Epithelial cell of prostate (primary cell): ENCODE results near the gene SLC6A11.

Experiments used
- DNase-seq: peaks from one replicate; pipeline ENCODE4 v3.0.0-alpha.2; 2011; ENCODE audit warnings: low read depth, low spot score
- H3K27ac ChIP-seq: fragments of 450-650 bp; 2 replicates; pipeline ENCODE4 v1.5.1; 2017; ENCODE audit warnings: mild to moderate bottlenecking

SLC6A11 gene

DNA sequence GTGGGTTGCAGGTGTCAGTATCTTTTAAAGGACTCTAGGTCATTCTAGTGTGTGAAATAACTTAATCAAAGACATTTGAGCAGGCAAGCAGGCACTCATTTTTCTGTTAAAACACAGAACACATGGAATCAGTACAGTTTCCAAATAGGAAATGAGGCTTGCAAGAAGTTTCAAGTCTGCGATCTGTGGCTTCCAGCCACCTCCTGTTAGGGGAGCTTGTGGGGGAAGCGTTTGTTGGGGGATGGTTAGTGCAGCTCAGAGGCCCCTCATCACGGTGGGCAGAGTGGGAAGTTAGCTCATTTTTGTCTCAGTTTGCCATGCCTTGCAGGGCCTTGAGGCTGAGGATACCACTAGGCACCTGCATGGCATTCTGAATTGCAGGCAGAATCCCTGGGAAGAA, 59.9 kb downstream of the SLC6A11 start:
- no peak for DNase-seq
- no peak overlapping the region for H3K27ac ChIP-seq

DNA sequence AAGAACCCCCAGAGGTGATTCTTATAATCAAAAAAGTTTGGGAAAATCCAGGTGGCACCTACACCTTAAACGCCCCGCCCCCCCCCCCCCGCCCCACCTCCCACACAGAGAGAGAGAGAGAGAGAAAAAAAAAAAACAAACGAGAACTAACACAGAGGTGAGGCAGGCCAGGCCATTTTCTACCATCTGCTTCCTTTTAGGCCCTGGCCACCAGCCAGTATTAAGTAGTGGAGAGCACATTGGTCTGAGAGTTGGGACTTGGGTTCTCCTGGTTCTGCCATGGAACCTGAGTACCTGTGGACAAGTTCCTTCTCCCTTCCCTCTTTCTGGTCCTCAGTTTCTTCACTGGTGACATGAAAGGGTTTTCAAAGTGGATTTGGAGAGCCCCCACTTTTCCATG, 60.6 kb downstream of the SLC6A11 start:
- DNase-seq, result no peak
- no peak overlapping the region for H3K27ac ChIP-seq

DNA sequence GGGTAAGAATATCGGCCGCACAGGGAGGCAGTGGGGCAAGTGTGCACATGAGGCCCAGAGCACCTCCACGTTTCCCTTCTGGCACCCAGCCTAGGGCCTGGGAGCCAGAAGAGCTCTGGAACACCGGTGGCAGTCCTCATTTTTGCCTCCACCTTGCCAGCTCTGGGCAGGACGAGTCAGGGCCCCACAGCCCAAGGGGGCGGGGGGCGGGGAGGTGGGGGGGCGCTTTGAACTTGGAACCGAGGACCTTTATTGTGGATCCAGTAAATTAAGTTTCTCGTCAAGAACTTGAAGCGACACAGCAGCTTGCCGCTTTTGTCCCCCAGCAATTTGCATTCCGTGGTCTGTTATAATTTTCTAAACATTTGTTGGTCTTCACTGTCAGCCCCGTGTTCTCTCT, 66.8 kb downstream of the SLC6A11 start:
- DNase-seq, result no peak
- no peak overlapping the region for H3K27ac ChIP-seq

DNA sequence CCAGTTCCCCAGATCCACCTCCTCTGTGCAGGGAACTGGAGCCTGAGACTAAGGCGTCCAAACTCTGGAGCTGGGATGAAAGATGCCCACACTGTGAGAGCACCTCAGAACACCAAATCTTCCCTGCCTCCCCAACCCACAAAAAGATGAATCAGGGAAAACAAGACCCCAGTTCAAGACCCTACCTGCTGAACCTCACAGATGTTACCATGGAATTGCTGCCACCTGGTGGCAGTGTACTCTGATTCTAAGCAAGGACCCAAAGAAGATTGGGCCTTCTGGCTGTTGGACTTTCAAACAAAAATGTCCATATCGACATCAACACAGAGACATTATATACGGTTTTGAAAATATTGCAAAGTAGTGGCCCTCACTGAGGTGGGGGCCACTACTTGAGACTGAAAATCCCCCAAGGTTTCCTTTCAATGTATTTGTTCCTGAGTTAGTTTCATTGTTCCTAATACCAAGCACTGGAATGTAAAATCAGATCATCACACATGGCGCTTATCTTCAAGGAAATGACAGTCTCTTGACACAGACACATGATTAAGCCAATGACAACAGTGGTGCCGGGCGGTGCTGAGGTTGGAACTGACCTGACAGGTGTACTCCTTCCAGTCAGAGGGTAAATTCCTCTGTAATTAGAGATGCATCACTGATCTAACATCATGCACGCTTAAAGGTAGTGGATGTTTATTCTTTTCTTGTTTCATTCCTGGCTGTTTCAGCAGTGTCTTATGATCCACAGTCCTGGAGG, 67.6 kb downstream of the SLC6A11 start:
- no peak for DNase-seq

DNA sequence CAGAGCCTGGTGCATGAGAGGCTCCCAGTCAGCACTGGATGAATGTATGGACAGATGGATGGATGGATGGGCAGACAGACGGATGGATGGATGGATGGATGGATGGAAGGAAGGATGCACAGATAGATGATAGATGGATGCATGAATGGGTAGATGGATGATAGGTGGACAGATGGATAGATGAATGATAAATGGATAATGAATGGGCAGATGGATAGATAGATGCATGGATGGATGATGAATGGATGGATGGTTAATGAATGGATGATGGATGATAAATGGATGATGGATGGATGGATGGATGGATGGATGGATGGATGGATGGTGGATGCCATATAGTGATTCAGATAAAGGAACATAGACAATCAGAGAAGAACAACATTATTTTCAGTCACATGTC, 71.0 kb downstream of the SLC6A11 start:
- H3K27ac ChIP-seq, result no peak overlapping the region
- no peak for DNase-seq

More for the DNA sequence above, 67.6 kb downstream of the SLC6A11 start:
- peak overlapping the region; percentile 50 for H3K27ac ChIP-seq

DNA sequence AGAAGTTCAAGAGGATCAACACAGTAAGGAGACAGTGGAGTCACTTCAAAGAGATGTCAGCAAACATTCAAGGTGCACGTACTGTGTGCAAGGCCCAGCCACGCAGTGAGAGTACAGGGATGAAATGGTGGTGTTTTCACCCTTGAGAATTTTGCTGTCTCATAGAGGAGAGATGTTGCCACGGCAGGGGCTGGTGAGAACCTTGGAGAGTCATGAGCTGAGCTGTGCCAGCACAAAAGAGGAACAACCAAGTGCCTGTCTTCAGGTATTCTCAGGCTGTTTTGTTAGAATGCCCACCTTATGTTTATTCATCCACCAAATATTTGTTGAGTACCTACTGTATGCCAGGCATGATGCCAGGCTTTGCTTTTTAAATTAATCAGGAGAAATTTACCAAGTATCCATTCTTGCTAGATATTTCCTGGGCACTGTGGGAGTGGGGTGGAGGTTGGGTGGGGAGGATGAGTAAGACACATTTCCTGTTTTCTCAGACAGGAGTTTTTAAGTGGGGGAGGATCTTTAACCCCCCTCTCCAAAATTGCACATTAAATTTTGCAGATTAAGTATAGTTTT, 72.6 kb downstream of the SLC6A11 start:
- H3K27ac ChIP-seq, result peak overlapping the region; percentile 85
- DNase-seq, result peak; percentile 27

DNA sequence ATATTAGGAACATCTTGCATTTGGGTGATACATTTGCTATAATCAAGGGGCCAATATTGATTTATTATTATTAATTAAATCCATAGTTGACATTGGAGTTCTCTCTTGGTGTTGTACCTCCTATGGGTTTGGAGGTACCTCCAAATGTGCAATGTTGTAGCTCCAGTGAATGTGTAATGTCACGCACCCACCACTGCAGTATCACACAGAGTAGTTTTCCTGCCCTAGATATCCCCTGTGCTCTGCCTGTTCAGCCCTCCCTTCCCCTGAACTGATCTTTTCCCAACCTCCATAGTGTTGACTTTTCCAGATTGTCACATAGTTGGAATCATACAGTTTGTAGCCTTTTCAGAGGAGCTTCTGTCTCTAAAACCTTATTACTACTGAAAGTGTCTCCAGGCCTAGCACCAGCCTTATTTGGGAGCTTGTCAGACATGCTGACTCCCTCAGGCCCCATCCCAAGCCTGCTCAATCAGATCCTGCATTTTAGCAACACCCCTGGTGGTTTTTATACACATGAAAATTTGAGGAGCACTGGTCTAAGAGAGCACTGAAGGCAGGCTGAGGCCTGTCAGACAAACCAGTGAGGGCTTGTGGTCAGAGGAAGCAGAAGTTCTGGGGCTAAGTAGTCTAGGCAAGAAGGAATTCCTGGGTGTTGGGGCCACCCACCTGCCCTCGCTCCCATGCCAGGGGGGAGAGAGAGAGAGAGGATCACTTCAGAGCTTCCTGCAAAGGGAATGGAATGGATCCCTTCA, 73.4 kb downstream of the SLC6A11 start:
- DNase-seq, result peak; percentile 45
- H3K27ac ChIP-seq, result peak overlapping the region; percentile 85

DNA sequence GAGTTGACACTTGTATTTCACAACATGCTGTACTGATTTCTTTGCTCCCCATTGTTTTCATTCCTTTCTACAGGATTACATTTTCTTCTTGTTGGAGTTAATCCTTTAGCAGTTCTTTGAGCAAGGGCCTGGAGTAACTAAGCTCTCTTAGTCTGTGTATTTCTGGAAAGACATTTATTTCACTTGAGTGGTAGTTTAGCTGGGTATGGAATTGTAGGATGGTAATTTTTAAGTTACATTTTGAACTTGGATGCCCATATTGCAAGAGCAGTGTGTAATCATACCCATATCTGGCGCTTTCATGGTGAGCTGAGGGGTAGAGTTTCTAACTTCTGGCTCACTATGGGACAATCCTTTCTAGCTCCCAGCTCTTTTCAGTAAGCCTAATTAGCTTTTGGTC, 74.6 kb downstream of the SLC6A11 start:
- H3K27ac ChIP-seq, result peak overlapping the region; percentile 85

DNA sequence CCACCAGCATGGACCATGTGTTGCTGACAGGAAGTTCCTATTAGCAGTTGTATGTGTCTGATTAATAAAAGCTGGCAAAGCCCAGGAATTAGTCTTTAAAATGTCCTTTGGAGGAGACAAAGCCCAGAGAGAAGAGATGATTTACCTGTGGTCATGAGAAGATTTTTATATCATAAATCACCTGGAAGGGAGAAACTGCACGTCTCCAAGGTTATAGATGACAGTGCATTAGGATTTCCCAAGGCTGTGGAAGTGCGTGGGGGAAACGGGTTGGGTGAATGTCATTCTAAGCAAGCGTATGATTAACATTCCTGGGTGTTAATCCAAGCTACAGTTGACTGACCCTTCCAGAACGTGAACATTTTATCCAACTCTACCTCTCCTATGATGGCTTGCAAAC, 76.6 kb downstream of the SLC6A11 start:
- DNase-seq, result no peak

More for the DNA sequence above, 74.6 kb downstream of the SLC6A11 start:
- no peak for DNase-seq

DNA sequence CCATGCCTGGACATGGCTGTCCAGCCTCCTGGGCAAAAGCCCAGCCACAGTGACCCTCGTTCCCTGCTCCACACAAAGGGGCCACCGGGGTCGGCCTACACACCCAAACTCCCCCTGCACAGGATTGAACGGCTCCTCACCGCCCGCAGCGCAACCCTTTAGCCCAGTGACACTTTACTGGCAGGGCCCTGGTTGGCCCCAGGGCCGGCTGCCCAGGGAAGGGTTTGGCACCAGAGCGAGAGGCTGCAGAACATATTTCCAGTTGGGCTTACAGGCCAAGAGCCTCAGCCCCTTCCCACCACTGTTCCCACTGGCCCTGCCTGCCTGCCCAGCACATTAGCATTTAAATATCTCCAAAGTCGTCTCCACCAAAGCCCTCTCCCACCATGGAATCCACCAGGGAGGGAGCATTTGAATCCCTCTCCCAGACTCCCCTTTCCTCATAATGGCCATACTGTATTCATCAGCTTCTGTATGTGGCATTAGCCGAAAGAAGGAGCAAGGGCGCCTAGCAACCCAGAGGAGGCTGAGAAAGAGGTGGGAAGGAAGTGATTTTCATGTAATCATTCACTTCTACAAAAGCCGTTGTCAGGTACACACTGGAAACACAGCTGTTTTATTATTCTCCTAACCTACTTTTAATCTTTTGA, 85.4 kb downstream of the SLC6A11 start:
- no peak for DNase-seq

More for the DNA sequence above, 76.6 kb downstream of the SLC6A11 start:
- H3K27ac ChIP-seq, result no peak overlapping the region

DNA sequence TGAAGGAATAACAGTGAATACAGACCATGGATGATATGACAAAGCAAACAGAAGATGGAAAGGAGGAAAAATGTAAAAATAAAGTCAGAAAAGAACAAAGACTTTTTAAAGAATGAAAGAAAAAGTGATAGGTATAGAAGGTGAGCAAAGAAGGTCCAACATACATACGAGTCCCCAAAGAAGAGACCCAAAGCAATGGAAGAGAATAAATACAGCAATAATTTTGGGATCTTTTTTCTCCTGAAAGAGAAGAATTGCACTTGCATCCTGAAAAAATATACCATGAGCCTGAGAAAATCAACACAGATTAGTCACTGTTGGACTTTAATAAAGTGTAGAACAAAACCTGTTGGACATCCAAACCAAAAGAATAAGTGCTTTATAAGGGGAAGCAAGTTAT, 91.2 kb downstream of the SLC6A11 start:
- DNase-seq, result no peak
- H3K27ac ChIP-seq, result no peak overlapping the region

More for the DNA sequence above, 85.4 kb downstream of the SLC6A11 start:
- no peak overlapping the region for H3K27ac ChIP-seq

DNA sequence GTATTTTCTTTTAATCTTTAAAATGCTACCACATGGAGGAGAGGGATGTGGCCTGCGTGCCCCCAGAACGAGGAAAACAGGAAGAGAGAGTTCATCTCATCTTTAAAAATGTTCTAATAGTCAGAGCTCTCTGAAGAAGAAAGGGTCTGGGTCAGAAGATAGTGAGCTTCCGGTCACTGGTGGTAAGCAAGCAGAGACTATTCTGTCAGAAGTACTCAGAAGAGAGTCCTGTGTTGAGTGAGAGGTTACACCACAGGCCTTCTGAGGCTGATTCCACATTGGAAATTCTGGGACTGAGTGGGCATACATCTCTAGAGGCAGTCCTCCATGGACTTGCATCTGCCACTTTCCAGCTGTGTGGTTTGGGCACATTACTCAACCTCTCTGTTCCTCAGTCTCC, 94.3 kb downstream of the SLC6A11 start:
- H3K27ac ChIP-seq, result no peak overlapping the region
- DNase-seq, result no peak

DNA sequence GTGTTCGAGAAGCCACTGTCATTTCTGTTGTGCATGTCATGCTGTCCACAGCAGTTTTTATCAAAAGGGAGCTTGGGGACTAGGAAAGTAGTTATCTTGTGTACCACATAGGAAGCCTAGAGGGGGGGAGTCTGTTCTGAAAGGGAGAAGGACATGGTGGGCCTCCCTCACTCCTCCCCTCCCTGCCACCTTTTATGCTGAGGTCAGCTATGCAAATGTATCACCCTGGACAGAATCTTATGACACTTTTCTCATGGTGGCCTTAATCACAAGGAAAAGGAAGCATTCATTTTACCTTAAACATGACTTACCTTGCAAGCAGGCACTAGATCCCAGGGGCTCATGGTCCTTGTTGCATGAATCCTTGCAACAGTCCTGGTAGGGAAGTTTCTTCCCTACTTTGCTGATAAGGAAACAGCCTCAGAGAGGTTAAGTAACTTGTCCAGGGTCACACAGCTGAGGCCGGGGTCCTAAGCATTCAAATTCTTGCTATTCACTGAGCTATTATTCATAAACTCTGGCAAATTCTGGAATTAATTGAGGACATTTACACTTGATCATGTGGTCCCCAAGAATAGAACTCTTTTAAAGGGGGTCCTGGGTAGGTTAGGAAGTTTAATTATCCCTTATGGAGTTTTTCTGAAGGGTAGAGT, 95.4 kb downstream of the SLC6A11 start:
- no peak overlapping the region for H3K27ac ChIP-seq
- no peak for DNase-seq

DNA sequence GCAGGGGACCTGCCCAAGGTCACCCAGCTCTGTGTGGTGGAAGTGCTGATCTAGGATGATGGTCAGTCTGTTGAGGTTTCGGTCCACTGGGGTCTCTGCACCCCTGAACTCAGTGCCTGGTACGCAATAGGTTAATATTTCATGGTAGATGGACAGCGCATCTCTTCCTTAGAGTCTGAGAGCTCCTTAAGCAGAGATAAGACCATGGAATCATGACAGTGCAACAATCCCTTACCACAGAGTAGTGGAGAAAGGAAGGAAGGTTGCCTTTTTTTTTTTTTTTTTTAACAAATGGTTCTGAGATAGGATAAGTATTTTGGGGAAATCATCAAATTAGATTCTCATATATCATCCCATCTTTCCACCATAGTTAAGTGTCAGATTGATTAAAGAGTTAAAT, 96.8 kb downstream of the SLC6A11 start:
- no peak for DNase-seq

DNA sequence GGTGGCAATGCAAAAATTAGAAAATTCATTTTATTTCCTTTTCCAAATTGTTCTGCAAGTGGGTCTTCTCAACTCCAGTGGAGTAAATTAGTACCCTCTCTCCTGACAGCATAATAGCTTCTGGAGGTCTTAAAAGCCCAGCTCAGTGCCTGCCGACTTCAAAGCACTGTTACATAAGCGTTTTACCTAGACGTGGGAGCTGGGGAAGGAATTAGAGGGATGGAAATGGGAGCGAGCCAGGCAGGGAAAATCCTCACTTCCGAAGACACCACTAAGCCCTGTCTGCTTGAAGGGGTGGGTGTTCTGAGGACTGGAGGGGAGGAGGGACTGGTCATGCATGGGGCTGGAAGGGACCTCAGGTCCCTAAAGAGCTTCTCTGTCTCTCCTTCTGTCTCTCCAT, 99.3 kb downstream of the SLC6A11 start:
- no peak overlapping the region for H3K27ac ChIP-seq
- DNase-seq, result no peak

More for the DNA sequence above, 96.8 kb downstream of the SLC6A11 start:
- H3K27ac ChIP-seq, result no peak overlapping the region

DNA sequence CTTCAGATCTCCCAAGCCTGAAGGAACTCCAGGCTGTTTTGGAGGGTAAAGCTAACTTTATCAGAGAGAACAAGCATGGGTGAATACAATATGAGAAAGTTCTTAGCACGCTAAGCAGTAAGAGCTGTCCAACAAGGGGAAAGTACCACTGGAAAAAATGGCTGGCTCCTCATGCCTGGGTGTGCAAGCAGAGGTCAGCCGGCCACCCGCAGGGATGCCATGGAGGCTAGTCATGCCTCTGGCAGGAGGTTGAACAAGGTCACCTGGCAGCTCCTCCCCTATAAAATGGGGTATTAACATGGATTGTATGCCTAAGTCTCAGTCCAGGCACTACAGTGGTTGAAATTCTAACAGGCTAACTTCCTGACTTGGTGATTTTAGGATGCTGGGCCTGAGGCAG, 101.1 kb downstream of the SLC6A11 start:
- H3K27ac ChIP-seq, result no peak overlapping the region
- DNase-seq, result no peak

DNA sequence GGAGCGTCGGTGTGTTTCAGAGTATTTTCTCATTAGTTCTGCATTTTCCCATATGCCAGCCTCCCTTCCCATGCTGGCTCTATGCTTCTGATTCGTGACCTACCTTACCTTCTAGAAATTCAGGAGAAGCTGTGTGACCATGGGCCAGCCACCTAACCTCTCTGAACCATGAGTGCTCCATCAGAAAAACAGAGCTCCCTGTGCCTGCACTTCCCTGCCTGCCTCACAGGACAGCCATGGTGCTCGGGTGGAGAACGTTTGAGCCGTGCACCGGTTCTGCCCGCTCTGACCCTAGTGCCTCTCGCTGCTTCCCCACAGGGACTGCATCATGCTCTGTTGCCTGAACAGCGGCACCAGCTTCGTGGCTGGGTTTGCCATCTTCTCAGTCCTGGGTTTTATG, 102.0 kb downstream of the SLC6A11 start:
- no peak for DNase-seq
- no peak overlapping the region for H3K27ac ChIP-seq

DNA sequence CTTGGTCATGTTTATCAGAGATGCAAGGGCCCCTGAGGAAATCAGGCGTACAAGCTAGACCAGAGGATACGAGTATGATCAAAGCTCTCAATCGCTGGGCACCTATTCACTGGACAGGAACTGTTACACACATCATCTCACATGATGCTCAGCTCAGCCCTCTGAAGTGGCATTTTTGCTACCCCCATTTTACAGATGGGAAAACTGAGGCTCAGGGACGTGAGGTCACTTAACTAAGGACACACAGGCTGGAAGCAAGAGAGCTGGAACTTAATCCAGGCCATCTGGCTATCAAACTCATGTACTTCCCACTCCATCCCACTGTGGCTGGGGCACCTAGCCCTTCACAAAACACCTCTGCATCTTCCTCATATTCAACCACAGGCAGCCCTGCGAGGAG, 103.6 kb downstream of the SLC6A11 start:
- no peak overlapping the region for H3K27ac ChIP-seq
- DNase-seq, result no peak

DNA sequence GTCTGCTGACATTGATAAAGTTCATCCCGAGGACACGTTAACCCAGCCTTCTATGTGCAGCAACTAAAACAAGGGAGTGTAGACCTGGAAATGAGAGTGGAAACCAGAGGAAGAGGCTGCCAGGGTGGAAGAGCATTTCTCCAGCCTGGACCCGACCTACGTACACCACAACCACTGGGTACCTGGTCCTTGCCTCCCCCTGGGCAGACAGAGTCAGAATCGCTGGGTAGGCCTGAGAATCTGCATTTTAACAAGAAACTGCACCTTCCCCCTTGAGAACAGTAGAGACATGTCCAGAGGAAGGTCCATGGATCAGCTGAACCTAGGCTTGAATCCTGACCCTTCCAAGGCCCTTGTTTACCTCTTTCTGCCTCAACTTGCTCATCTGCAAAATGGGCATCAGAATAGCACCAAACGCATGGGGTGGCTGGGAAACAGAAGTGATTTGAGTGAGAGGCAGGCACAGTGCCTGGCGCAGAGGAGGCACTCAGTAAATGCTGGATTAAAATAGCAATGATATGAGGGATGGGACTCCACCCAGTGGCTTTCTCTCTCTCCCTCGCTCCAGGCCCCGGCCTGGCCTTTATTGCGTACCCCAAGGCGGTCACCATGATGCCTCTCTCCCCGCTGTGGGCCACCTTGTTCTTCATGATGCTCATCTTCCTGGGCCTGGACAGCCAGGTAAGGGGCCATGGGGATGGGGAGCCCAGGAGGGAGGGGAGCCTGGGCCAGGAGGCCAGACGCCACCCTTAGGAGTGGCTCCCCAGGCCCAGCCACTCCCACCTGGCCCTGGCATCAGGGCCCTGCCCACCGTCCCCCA, 109.6 kb downstream of the SLC6A11 start:
- no peak overlapping the region for H3K27ac ChIP-seq
- no peak for DNase-seq
